Naive thymus-derived CD4-positive, alpha-beta T cell (primary cell): ENCODE measurements around the gene RIT1. TPM values are rescaled to one million over a fixed set of nuclear protein-coding genes. Genes with fewer than 3 reads are reported as not detected.

ENCODE experiments used
- ATAC-seq: fragments of 150-1000 bp; cut with Tn5 transposase; 2 replicates; pipeline ENCODE4 v1.10.0; 2021; ENCODE audit warnings: mild to moderate bottlenecking, moderate library complexity
- CTCF ChIA-PET: fragments of 350-600 bp; sonication (Branson Sonifier 250); formaldehyde crosslinking; loops from one replicate; lab custom pipeline; 2021; ENCODE audit warnings: antibody characterized with exemption; lab: Charles Lee
- POLR2A ChIA-PET: fragments of 350-600 bp; sonication (Branson Sonifier 250); formaldehyde crosslinking; loops from one replicate; lab custom pipeline; 2021; ENCODE audit warnings: antibody characterized with exemption, inconsistent platforms; lab: Charles Lee
- DNase-seq, 9 donors: peaks; one replicate each; pipeline versions ENCODE4 v3.0.0 to v3.0.0-alpha.2; 2020 to 2022; ENCODE audit warnings: mixed read lengths in 1 of 9
- H3K27ac ChIP-seq: one replicate; pipeline ENCODE4 v1.7.0; 2013; ENCODE audit warnings: mild to moderate bottlenecking, low read depth, low read length, moderate library complexity
- H3K27me3 ChIP-seq, 2 donors: one replicate each; pipeline ENCODE4 v1.7.0; 2013; ENCODE audit warnings: low read length in 2 of 2, mild to moderate bottlenecking in 2 of 2, moderate library complexity in 2 of 2; ENCODE audit not compliant: control insufficient read depth in 2 of 2, insufficient read depth in 2 of 2
- H3K36me3 ChIP-seq, 3 experiments: 1 replicate in 2 of 3; 2 replicates in 1 of 3; pipeline ENCODE4 v1.7.0; 2013; ENCODE audit warnings: low read length in 3 of 3, mild to moderate bottlenecking in 3 of 3, moderate library complexity in 1 of 3; ENCODE audit not compliant: insufficient read depth in 3 of 3, control insufficient read depth in 2 of 3
- H3K4me1 ChIP-seq, 2 donors: one replicate each; pipeline ENCODE4 v1.7.0; 2013; ENCODE audit warnings: low read length in 2 of 2, mild to moderate bottlenecking in 2 of 2, moderate library complexity in 1 of 2; ENCODE audit not compliant: control insufficient read depth in 2 of 2, insufficient read depth in 2 of 2
- H3K4me3 ChIP-seq: 2 replicates; pipeline ENCODE4 v1.7.0; 2013; ENCODE audit warnings: mild to moderate bottlenecking, low read length
- H3K9me3 ChIP-seq, 3 experiments: 1 replicate in 2 of 3; 2 replicates in 1 of 3; pipeline ENCODE4 v1.7.0; 2013; ENCODE audit warnings: low read length in 3 of 3; ENCODE audit not compliant: control insufficient read depth in 2 of 3
- H3K27ac Mint-ChIP-seq, 9 donors: one replicate each; pipeline ENCODE4 v1.8.0; 2020 to 2022; ENCODE audit warnings: mixed read lengths in 9 of 9, mild to moderate bottlenecking in 8 of 9, moderate library complexity in 5 of 9, inconsistent platforms in 2 of 9
- H3K27me3 Mint-ChIP-seq, 5 donors: one replicate each; pipeline ENCODE4 v1.8.0; 2021 to 2022; ENCODE audit warnings: mixed read lengths in 5 of 5, mild to moderate bottlenecking in 1 of 5
- H3K36me3 Mint-ChIP-seq, 5 donors: one replicate each; pipeline ENCODE4 v1.8.0; 2020 to 2022; ENCODE audit warnings: mixed read lengths in 5 of 5, mild to moderate bottlenecking in 3 of 5, inconsistent platforms in 1 of 5
- H3K4me1 Mint-ChIP-seq, 7 donors: one replicate each; pipeline ENCODE4 v1.8.0; 2020 to 2022; ENCODE audit warnings: mixed read lengths in 7 of 7, mild to moderate bottlenecking in 3 of 7, inconsistent platforms in 1 of 7
- H3K4me3 Mint-ChIP-seq, 10 donors: one replicate each; pipeline ENCODE4 v1.8.0; 2020 to 2022; ENCODE audit warnings: mild to moderate bottlenecking in 10 of 10, mixed read lengths in 10 of 10, moderate library complexity in 6 of 10, inconsistent platforms in 2 of 10
- H3K9me3 Mint-ChIP-seq, 11 donors: one replicate each; pipeline ENCODE4 v1.8.0; 2020 to 2022; ENCODE audit warnings: mixed read lengths in 11 of 11, mild to moderate bottlenecking in 4 of 11, inconsistent platforms in 1 of 11, moderate library complexity in 1 of 11
- intact Hi-C, 2 donors: fragments of 100-400 bp; cut with micrococcal nuclease; formaldehyde crosslinking; loops; one replicate each; pipeline ENCODE4 v1.15.1; 2023
- polyA plus RNA-seq, 2 donors: library from polyadenylated mRNA; unstranded; fragments of 300-500 nt; fragmentation: Illumina TruSeq; gene quantifications; one replicate each; pipeline ENCODE4 v1.2.3, GENCODE V29; 2021
- total RNA-seq, 6 experiments: library from RNA in 5 of 6; stranded (reverse) in 5 of 6; gene quantifications; 1 replicate in 5 of 6; 2 replicates in 1 of 6; pipeline ENCODE4 v1.2.3 and lab custom pipeline; 2021 to 2026

RIT1 gene
- total and polyA plus RNA-seq, 7 experiments from 2014 or later, result 19.1 to 83.9 (median 38.4) TPM

DNA sequence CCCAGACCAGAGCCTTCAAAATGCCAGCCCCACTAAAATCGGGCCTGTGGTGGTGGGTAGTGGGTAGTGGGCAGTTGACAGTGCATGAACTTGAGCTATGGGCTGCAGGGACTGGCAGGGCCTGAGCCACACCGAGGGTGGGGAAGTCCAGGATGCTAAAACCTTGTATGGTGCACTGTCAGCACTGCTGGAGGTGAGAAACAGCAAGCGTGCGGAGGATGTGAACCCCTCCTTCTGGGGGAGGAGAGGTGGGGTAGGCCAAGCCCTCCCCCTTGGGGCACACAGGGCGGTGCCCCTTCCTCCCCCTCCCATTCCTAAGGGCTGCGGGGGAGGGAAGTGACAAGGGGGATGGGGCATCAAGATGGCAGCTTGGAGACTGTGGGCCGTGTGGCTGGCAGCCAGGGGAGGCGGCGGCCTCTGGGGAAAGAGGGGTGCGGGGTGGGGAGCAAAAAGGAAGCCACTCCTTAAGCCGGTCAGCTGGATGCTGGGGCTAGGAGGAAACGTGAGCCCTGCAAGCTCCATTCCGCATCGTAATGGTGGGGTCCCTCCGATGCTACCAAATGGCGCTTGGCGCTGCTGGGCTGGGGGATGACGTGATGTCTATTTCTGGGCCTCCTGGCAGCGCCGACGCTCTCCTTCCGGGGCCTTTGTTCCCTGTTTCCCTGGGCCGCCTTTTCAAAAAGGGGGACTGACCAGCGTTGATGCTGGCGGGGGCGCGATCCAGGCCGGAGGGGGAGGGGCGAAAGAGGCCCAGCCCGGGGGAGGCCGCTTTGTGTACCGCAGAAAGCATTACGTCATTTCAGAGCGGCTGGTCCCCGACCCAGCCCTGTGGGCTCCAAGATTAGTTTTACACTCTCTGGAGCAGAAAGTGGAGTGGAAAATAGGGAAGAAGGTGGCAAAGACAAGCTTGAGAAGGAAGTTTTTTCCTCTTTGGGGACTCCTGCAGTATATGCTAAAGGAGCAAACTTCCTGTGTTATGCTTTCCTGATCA lies 51.0 kb downstream of the RIT1 start:
- peak overlapping the region in 5 of 9 donors; percentile 59 to 95 (median 84) for H3K27ac Mint-ChIP-seq
- peak overlapping the region; percentile 62 for H3K4me3 ChIP-seq
- H3K9me3 Mint-ChIP-seq, result no peaks in the 10 kb centered on the region
- ChIA-PET POLR2A (interaction anchor here (0.7 to 1.5 kb wide), 4 partner anchors 13 to 175 kb away, joined by 3 to 6 read pairs (median 4); partner anchors contain the start of gene KHDC4), CTCF (no interaction called here)
- peaks cover 0 to 24% (median 11%) of the 10 kb centered on the region in 5 donors for H3K27me3 Mint-ChIP-seq
- H3K9me3 ChIP-seq, result no peaks in the 10 kb centered on the region
- no peaks in the 10 kb centered on the region for H3K36me3 ChIP-seq
- DNase-seq (peak in 3 of 9 donors; percentile 33 to 76 (median 45)), ATAC-seq (peak; percentile 56)
- no peak overlapping the region for H3K27ac ChIP-seq
- H3K4me1 ChIP-seq, result peaks cover 17 to 22% of the 10 kb centered on the region in 2 donors
- H3K36me3 Mint-ChIP-seq, result peaks cover 0 to 10% (median 1%) of the 10 kb centered on the region in 5 donors
- intact Hi-C loops, result loop anchor here (1.0 to 10.0 kb wide), 19 partner anchors 51 to 1903 kb away; partner anchors contain the start of genes LAMTOR2 (in 2 of the 2), RIT1 (in 2 of the 2), ADAR (in 1 of the 2) and ARHGEF2 (in 1 of the 2)
- H3K27me3 ChIP-seq, result no peaks in the 10 kb centered on the region
- H3K4me1 Mint-ChIP-seq, result peaks cover 0 to 51% (median 37%) of the 10 kb centered on the region in 7 donors
- peak overlapping the region in 5 of 10 donors; percentile 17 to 95 (median 82) for H3K4me3 Mint-ChIP-seq

DNA sequence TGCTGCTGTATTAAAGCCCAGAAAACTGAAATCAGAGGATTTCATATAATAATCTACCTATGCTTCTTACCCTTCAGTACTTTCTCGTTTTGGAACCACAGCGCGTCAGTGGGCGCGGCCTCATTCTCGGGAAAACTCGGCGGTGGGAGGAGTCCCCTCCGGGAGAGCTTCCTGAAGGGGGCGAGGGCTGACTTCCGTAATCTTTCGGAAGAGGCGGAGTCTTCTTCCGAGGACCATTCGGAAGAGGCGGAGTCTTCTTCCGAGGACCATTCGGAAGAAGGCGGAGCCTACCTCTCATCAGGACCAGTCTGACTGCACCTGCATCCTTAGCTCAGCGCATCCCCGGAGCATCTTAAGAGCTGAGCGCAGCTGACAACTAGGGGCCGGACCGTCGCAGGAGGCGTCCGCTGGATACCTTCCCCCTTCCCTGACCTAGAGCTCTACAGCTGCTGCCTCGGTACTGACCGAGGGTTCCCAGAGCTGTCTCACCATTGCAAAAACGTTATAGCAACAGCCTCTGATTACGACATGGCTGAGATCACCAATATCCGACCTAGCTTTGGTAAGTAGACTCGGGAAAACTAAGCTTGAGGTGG lies 51.8 kb downstream of the RIT1 start, which contains the start of gene SYT11:
Gene SYT11, plus strand, starts transcription at position 334 of the 596 bp plus-strand sequence. Its CDS starts 195 bp downstream, at position 529.
- Mint-ChIP-seq H3K4me3 (peak within 1 kb of the TSS; percentile 75 to 95 (median 92)), H3K9me3 (no peaks in the 10 kb centered on the region), H3K27ac (peak within 1 kb of the TSS; percentile 64 to 97 (median 86)), H3K36me3 (peaks cover 0 to 13% (median 4%) of the 10 kb centered on the region in 5 donors), H3K4me1 (peaks cover 0 to 51% (median 39%) of the 10 kb centered on the region in 7 donors), H3K27me3 (peaks cover 0 to 24% (median 11%) of the 10 kb centered on the region in 5 donors)
- Histone ChIP-seq H3K4me1 (peaks cover 17 to 25% of the 10 kb centered on the region in 2 donors), H3K36me3 (peaks cover 0 to 6% (median 0%) of the 10 kb centered on the region in 3 experiments), H3K27me3 (no peaks in the 10 kb centered on the region), H3K9me3 (no peaks in the 10 kb centered on the region), H3K4me3 (peak within 1 kb of the TSS; percentile 62), H3K27ac (peak within 1 kb of the TSS; percentile 72)
- peak; percentile 78 to 93 (median 90) for DNase-seq
- POLR2A ChIA-PET, result interaction anchor here (0.6 to 1.5 kb wide), 6 partner anchors 13 to 1892 kb away, joined by 3 to 6 read pairs (median 4); partner anchors contain the start of genes CREB3L4 and KHDC4
- CTCF ChIA-PET, result no interaction called here
- ATAC-seq, result peak; percentile 90
- intact Hi-C loops, result loop anchor here (1.0 to 10.0 kb wide), 19 partner anchors 52 to 1902 kb away; partner anchors contain the start of genes LAMTOR2 (in 2 of the 2), RIT1 (in 2 of the 2), ADAR (in 1 of the 2) and ARHGEF2 (in 1 of the 2)

DNA sequence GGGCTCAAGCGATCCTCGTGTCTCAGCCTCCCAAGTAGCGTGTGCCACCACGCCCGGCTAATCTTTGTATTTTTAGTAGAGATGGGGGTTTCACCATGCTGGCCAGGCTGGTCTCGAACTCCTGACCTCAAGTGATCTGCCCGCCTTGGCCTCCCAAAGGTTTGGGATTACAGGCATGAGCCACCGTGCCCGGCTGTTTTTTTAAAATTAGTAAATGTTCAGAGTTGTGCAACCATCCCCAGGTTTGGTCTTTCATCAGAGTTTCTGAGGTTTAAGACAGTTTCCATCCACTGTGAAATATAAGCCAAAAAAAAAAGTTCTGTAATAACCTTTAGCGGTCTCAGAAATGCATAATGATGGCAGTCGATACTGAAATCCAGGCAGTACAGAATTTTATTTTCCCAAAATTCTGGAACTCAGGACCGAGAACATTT lies 52.3 kb downstream of the RIT1 start:
- DNase-seq, result peak in 2 of 9 donors; percentile 26 to 31
- peak overlapping the region; percentile 62 for H3K4me3 ChIP-seq
- H3K36me3 ChIP-seq, result peaks cover 0 to 11% (median 0%) of the 10 kb centered on the region in 3 experiments
- intact Hi-C loops, result loop anchor here (1.0 to 10.0 kb wide), 19 partner anchors 52 to 1902 kb away; partner anchors contain the start of genes LAMTOR2 (in 2 of the 2), RIT1 (in 2 of the 2), ADAR (in 1 of the 2) and ARHGEF2 (in 1 of the 2)
- peaks cover 0 to 24% (median 11%) of the 10 kb centered on the region in 5 donors for H3K27me3 Mint-ChIP-seq
- H3K36me3 Mint-ChIP-seq, result peaks cover 0 to 13% (median 4%) of the 10 kb centered on the region in 5 donors
- ChIA-PET CTCF (no interaction called here), POLR2A (interaction anchor here (0.6 to 1.4 kb wide), 5 partner anchors 21 to 1891 kb away, joined by 3 to 6 read pairs (median 4); partner anchors contain the start of genes CREB3L4 and KHDC4)
- no peaks in the 10 kb centered on the region for H3K27me3 ChIP-seq
- no peaks in the 10 kb centered on the region for H3K9me3 ChIP-seq
- no peak for ATAC-seq
- peak overlapping the region; percentile 64 to 97 (median 86) for H3K27ac Mint-ChIP-seq
- peaks cover 0 to 51% (median 39%) of the 10 kb centered on the region in 7 donors for H3K4me1 Mint-ChIP-seq
- H3K27ac ChIP-seq, result peak overlapping the region; percentile 72
- peaks cover 17 to 25% of the 10 kb centered on the region in 2 donors for H3K4me1 ChIP-seq
- H3K4me3 Mint-ChIP-seq, result peak overlapping the region; percentile 75 to 95 (median 92)
- H3K9me3 Mint-ChIP-seq, result no peaks in the 10 kb centered on the region

DNA sequence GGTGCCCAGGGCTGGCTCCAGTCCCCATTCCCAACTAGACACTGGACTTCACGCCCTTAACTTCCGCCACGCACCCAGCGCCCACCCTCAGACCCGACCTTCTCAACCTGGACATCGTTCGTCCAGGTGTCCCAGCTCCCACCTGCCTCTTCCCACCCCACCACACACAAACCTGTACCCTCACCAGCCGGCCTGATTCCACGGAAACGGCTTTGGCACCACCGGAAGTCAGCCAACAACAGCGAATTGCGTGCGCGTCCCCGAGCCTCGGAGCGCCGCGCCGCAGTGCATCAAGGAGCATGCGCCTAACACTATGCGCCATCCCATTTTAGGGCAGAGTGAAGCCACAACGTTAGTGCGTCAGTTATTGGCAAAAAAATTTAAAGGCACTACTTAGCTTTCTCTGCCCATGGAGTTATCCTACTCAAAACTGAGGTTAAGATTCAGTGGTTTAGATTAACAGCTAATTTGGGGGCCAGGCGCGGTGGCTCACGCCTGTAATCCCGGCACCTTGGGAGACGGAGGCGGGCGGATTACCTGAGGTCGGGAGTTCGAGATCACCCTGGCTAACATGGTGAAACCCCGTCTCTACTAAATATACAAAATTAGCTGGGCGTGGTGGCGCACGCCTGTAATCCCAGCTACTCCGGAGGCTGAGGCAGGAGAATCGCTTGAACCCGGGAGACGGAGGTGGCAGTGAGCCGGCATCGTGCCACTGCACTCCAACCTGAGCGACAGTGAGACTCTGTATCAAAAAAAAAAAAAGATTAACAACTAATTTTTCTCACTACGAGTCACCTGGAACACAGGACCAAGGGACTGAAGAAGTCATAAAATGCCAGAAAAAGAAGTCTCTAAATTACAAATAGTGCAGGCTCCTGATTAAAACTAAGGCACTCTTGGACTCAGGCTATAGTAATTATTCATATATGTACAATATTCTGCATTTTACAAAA lies 53.9 kb downstream of the RIT1 start, which contains the start of gene GON4L:
Gene GON4L, minus strand, starts transcription at position 240 of the 956 bp plus-strand sequence. CDS start 3,434 bp downstream, outside the sequence.
- Histone ChIP-seq H3K9me3 (no peaks in the 10 kb centered on the region), H3K4me1 (peaks cover 18 to 25% of the 10 kb centered on the region in 2 donors), H3K4me3 (peak within 1 kb of the TSS; percentile 90), H3K27ac (peak within 1 kb of the TSS; percentile 90), H3K36me3 (peaks cover 0 to 27% (median 0%) of the 10 kb centered on the region in 3 experiments), H3K27me3 (no peaks in the 10 kb centered on the region)
- peak; percentile 70 to 91 (median 86) for DNase-seq
- Mint-ChIP-seq H3K9me3 (no peaks in the 10 kb centered on the region), H3K27me3 (peaks cover 0 to 18% (median 5%) of the 10 kb centered on the region in 5 donors), H3K27ac (peak within 1 kb of the TSS; percentile 94 to 99 (median 98)), H3K4me1 (peaks cover 3 to 59% (median 51%) of the 10 kb centered on the region in 7 donors), H3K36me3 (peaks cover 0 to 25% (median 13%) of the 10 kb centered on the region in 5 donors), H3K4me3 (peak within 1 kb of the TSS; percentile 95 to 99 (median 98))
- POLR2A ChIA-PET, result interaction anchor here (0.6 to 1.1 kb wide), 8 partner anchors 10 to 909 kb away, joined by 3 to 7 read pairs (median 3); partner anchors contain the start of genes ENTREP3 and KHDC4
- intact Hi-C loops, result loop anchor here (1.0 to 10.0 kb wide), 14 partner anchors 36 to 1934 kb away; partner anchors contain the start of genes CLK2 (in 2 of the 2), ADAR (in 1 of the 2), ASH1L (in 1 of the 2) and CRTC2 (in 1 of the 2)
- peak; percentile 74 for ATAC-seq
- CTCF ChIA-PET, result interaction anchor here (1.2 kb wide), 1 partner anchor 104 kb away, joined by 3 read pairs; no protein-coding TSS in a partner anchor
